HG02885 (cell line): Measurements from ENCODE around the gene STIM1.

Experiments
- ATAC-seq: cut with Tn5 transposase; IDR thresholded peaks from one replicate; pipeline ENCODE4 v1.9.1; 2021; ENCODE audit warnings: mild to moderate bottlenecking; ENCODE audit not compliant: unreplicated experiment, poor library complexity

Gene STIM1

DNA sequence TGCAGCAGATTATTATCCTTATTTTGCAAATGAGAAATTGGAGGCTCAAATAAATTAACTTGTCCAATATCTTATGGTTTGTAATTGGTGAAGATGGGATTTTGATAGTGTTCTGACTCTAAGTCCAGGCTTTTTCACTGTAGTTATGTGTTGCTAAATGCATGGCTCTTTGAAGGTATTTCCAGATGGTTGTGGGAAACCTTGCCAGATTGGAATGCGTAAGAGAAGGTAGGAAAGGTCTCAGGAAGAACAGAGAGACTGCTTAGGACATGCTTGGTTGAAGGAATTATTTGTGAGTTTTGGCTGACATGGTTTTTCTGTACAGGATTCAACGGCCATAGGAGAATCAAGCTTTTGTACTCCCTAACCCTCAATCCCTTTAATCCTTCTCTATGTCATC lies 108.6 kb downstream of the STIM1 start:
- ATAC-seq: no peak

DNA sequence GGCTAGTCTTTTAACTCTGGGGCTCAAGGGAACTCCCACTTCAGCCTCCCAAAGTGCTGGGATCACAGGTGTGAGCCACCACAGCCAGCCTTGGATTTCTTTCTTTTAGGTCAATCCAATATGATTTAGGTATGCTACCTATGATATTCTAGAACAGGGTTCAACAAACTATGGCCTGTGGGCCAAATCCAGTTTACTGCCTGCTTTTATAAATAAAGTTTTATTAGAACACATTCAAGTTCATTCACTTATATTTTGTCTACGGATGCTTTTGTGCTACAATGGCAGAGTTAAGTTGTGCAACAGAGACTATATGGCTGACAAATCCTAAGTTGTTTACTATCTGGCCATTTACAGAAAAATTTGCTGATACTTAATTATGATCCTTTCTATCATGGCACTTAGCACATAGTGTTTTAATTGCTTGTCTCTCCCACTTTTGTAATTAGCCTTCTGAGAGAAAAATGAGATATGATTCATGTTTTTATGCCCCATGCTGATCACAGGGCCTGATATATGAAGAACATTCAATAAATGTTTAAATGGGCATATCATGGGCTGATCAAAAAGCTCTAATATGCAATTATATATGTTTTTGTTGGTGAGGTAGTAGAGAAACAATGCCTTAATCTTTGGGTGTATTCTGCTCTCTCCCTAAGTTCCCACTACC lies 109.6 kb downstream of the STIM1 start:
- no peak for ATAC-seq

- ATAC-seq: no peak
Observed at GRCh38 chr11:3967695-3968094, 112.2 kb downstream of the STIM1 start.

- ATAC-seq: no peak
Observed at GRCh38 chr11:3969200-3969599, 113.7 kb downstream of the STIM1 start.

DNA sequence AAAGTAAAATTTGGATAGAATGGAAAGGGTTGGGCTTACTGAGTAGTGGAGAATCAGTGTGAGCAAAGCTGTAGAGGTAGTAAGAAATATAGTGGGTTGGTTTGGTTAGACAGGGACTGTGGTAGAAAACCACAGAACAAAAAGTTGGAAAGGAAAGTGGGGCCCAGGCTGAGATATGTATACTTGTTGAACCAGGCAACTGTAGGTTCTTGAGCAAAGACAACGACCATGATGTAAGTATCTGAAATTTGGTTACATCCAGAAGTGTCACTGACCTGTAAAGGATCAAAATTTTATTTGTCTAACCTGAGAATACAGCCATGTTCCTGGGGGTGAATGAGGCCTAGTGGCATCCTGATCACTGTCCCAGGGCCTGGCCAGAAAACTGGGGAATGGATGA lies 114.1 kb downstream of the STIM1 start:
- ATAC-seq: no peak

DNA sequence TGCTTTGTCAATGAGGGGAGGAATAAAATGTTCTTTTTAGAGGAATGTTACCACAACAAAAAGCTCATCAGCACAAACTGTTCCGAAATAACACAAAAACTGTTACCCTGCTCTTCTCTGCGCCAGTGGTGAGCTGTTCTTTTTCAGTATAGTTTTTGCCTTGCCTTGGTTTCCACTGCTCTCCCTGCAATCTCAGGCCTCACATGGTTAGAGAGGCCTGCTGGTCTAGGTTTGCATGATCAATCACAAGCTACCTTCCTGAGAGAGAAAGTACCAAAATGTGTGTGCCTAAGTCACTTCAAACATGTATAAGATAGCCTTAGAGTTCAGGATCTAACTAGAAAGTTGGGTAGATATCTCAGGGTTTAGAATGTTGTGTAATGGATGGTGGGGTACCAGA lies 114.6 kb downstream of the STIM1 start:
- ATAC-seq: no peak

DNA sequence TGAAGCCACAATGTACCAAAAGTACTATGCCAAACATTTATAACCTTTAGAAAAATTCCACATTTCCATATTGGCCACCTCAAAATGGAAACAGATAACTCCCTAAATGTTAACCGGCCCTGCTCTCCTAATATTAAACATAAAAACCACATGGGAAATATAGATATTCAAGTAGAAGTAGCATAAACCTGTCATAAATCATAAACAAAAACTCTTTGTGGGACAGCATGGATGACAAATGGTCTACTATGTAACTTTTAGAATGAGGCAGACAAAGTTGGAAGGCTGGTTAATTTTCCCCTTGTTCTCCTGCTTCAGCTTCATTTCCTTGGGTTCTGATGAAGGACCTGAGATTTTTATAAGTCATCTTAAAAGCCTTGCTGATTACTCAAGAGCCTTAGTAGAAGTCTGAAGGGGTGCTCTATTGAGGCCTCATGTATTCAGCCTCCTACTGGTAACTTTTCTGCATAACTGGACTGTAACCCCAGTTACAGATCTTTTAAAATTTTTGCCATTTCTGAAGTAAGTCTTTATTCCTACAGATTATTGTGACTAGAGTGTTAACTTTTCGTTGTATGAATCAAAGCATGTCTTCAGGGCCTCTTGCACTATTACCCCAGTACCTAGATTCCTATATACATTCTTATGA lies 116.4 kb downstream of the STIM1 start:
- ATAC-seq: no peak

- no peak for ATAC-seq
Observed at GRCh38 chr11:3972431-3972830, 117.0 kb downstream of the STIM1 start.

- no peak for ATAC-seq
Observed at GRCh38 chr11:3977078-3977477, 121.6 kb downstream of the STIM1 start.

DNA sequence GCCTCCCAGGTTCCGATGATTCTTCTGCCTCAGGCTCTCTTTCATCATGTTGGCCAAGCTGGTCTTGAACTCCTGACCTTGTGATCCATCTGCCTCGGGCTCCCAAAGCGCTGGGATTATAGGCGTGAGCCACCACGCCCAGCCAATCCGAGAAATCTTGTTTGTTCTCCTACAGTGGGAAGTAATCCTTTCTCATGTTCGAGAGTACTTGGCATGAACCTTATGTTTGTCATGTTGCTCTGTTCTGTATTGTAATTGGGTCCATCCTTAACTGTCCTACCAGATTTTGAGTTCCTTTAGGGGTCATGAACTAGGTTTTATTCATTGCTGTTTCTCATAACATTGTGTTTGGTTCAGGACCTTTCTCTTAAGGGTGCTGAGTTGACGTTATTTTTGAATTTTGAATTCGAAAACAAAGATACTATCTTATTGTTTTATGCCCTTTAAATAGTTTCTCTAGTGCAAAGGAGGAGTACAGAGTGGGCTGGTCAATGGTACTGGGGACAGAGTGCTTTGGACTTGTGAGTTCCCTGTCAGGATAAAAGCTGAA lies 125.7 kb downstream of the STIM1 start:
- no peak for ATAC-seq

GRCh38 chr11:3982431-3982830 lies 127.0 kb downstream of the STIM1 start:
- ATAC-seq: no peak

DNA sequence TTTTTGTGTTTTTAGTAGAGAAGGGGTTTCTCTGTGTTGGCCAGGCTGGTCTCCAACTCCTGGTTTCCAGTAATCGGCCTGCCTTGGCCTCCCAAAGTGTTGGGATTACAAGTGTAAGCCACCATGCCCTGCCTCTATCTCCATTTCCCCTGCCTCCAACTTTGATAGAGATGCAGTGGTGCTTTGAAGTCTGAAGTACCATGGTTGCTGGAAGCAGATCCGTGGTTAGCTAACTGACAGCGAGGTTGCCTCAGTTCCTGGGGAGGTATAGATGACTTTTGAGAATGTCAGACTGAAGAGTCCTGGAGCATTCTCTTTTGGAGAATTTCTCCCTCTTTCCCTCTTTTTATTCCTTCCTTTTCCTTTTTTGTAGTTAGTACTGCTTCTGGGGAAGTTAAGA lies 127.6 kb downstream of the STIM1 start:
- ATAC-seq: no peak

GRCh38 chr11:3984896-3985295 lies 129.4 kb downstream of the STIM1 start:
- ATAC-seq: no peak

DNA sequence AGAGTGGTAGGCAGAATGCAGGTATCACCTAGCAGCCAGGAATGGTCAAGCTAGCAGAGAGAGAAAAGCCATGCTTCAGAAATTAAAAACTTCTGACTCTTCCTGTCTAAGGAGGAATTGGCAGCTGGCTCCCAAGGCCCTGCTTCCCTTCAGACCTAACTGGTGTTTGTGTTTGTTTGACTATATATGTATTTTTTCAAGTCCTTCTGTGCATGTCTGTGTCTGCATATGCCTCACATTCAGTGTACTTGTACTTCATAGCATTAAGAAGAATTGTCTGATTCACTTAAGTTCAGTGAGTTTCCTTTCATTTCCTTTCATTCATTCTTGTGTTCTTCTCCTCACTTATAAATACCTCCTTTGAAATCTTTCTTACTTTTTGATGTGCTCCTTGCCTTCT lies 130.2 kb downstream of the STIM1 start:
- ATAC-seq: no peak

GRCh38 chr11:3986301-3986700 lies 130.8 kb downstream of the STIM1 start:
- no peak for ATAC-seq

DNA sequence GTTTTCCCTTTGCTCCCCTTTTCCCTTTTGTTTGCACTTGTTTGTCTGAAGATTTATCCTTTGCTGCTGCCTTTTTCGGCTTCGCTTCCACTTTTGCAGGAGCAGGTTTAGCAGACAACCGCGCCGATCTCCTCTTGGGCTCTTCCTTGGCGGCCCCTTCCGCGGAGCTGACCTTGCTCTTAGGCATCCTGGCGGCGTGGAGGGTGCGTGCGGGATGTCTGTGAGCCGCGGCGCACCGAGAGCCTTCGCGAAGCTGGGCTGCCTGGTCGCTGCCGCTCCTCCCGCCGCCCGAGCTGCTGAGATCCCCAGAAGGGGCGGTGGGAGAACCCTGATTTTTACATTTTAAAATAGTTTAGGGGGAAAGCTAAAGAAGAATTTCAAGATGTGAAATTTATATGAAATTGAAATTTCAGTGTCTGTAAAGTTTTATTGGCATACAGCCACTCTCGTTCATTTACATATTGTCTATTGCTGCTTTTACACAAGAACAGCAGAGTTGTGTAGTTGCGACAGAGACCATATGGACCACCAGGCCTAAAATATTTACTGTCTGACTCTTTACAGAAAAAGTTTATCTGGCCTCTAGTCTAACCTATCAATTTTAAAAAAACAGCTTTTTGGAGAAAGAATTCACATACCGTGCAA lies 133.9 kb downstream of the STIM1 start:
- no peak for ATAC-seq

GRCh38 chr11:3989921-3990290 lies 134.4 kb downstream of the STIM1 start:
- ATAC-seq: no peak

DNA sequence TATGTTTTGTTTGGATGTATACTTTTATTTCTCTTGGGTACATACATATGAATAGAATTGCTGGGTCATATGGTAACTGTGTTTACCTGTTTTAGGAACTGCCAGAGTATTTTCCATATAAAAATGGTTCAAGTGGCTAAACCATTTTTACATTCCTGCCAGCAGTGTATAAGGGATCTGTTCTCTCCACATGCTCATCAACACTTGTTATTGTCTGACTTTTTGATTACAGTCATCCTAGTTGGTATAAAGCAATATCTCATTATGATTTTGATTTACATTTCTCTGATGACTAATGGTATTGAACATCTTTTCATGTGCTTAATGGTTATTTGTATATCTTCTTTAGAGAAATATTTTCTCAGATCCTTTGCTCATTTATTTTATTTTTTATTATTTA lies 134.9 kb downstream of the STIM1 start:
- no peak for ATAC-seq

DNA sequence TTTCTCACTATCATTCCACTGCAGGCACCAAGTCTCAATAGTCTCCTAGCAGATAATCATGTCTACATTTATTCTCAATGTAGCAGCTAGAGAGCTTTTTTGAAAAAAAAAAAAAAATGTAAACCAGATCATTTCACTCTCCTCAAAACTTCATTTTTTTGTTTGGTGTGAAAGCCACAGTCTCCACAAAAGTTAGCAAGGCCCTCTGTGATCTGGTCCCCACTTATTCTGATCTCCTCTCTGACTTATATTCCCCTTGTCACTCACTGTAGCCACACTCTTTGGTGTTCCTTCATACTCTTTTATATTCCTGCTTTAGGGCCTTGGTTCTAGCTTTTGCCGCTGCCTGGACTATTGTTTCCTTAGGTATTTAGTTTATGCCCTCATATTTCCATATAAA lies 137.5 kb downstream of the STIM1 start:
- ATAC-seq: no peak

DNA sequence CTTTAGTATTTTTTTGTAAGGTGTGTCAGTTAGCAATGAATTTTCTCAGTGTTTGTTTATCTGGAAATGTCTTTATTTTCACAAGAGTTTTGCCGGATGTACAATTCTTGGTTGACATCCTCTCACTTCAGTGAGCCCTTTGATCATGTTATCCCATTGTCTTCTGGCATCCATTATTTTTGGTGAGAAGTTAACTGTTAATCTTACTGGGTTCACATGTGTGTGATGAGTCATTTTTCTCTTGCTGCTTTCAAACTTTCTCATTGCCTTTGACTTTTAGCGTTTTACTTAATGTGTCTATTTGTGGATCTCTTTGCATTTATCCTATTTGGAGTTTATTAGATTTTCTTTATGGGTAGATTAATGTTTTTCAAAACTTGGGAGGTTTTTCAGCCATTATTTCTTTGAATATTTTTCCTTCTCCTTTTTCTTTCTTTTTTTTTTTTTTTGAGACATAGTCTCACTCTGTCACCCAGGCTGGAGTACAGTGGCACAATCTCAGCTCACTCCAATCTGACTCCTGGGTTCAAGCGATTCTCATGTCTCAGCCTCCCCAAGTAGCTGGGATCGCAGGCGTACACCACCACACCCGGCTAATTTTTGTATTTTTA lies 138.7 kb downstream of the STIM1 start:
- no peak for ATAC-seq

- ATAC-seq: no peak
Observed at GRCh38 chr11:3995307-3995706, 139.8 kb downstream of the STIM1 start.
